ENCODE measurements around the gene SLC44A1.

SLC44A1 gene

GRCh38 chr9:105421864-105422263, 177.4 kb downstream of the SLC44A1 start:
- in situ Hi-C loops (cut with MboI; ENCODE audit: low sequenced_read_pairs, unreplicated experiment) = loop anchor here (25.0 kb wide), 2 partner anchors 560 to 635 kb away; no protein-coding TSS in a partner anchor
- no peak for DNase-seq (ENCODE audit: low spot score)
- TF ChIP-seq CTCF (IDR thresholded peaks at IDR 0.05; ENCODE audit: borderline replicate concordance, control extremely low read depth, extremely low read depth, insufficient read depth, missing control alignments) = no peak

- in situ Hi-C loops (cut with MboI; ENCODE audit: low sequenced_read_pairs, unreplicated experiment) = loop anchor here (25.0 kb wide), 1 partner anchor 286 kb away; no protein-coding TSS in a partner anchor
- no peak for TF ChIP-seq CTCF (IDR thresholded peaks at IDR 0.05; ENCODE audit: borderline replicate concordance, control extremely low read depth, extremely low read depth, insufficient read depth, missing control alignments)
- DNase-seq (ENCODE audit: low spot score) = peak; percentile 60
These were observed 181.5 kb downstream of the SLC44A1 start for GRCh38 chr9:105425816-105426433.

GRCh38 chr9:105426657-105427056, 182.2 kb downstream of the SLC44A1 start:
- in situ Hi-C loops (cut with MboI; ENCODE audit: low sequenced_read_pairs, unreplicated experiment) = loop anchor here (25.0 kb wide), 1 partner anchor 286 kb away; no protein-coding TSS in a partner anchor
- no peak for TF ChIP-seq CTCF (IDR thresholded peaks at IDR 0.05; ENCODE audit: borderline replicate concordance, control extremely low read depth, extremely low read depth, insufficient read depth, missing control alignments)
- DNase-seq (ENCODE audit: low spot score) = no peak

- in situ Hi-C loops (cut with MboI; ENCODE audit: low sequenced_read_pairs, unreplicated experiment) = loop anchor here (25.0 kb wide), 1 partner anchor 281 kb away; no protein-coding TSS in a partner anchor
- TF ChIP-seq CTCF (IDR thresholded peaks at IDR 0.05; ENCODE audit: borderline replicate concordance, control extremely low read depth, extremely low read depth, insufficient read depth, missing control alignments) = no peak
- no peak for DNase-seq (ENCODE audit: low spot score)
These were observed 187.2 kb downstream of the SLC44A1 start for GRCh38 chr9:105431424-105432246.

- no peak for TF ChIP-seq CTCF (IDR thresholded peaks at IDR 0.05; ENCODE audit: borderline replicate concordance, control extremely low read depth, extremely low read depth, insufficient read depth, missing control alignments)
- DNase-seq (ENCODE audit: low spot score) = no peak
- in situ Hi-C loops (cut with MboI; ENCODE audit: low sequenced_read_pairs, unreplicated experiment) = loop anchor here (25.0 kb wide), 1 partner anchor 280 kb away; no protein-coding TSS in a partner anchor
These were observed 187.9 kb downstream of the SLC44A1 start for GRCh38 chr9:105432247-105432842.

GRCh38 chr9:105435453-105435852, 191.0 kb downstream of the SLC44A1 start:
- no peak for DNase-seq (ENCODE audit: low spot score)
- TF ChIP-seq CTCF (IDR thresholded peaks at IDR 0.05; ENCODE audit: borderline replicate concordance, control extremely low read depth, extremely low read depth, insufficient read depth, missing control alignments) = no peak
- in situ Hi-C loops (cut with MboI; ENCODE audit: low sequenced_read_pairs, unreplicated experiment) = loop anchor here (25.0 kb wide), 1 partner anchor 277 kb away; no protein-coding TSS in a partner anchor

All from GM13976 (cell line).